HepG2 (cell line): ENCODE results near the gene AIP. TPM values are rescaled to one million over a fixed set of nuclear protein-coding genes. Genes with fewer than 3 reads are reported as not detected.

ENCODE experiments used
- ELF4 ChIP-seq: sonication (generic); formaldehyde crosslinking; IDR thresholded peaks from 2 replicates; pipeline ENCODE4 v1.5.0; 2020; ENCODE audit warnings: missing genetic modification reagents, mild to moderate bottlenecking, moderate library complexity, borderline replicate concordance
- FOXK1 ChIP-seq: sonication (generic); formaldehyde crosslinking; IDR thresholded peaks from 2 replicates; pipeline ENCODE4 v1.4.0; 2020; ENCODE audit warnings: low read depth, missing genetic modification reagents, borderline replicate concordance
- GMEB2 ChIP-seq: IDR thresholded peaks from 2 replicates; pipeline ENCODE4 v1.6.1; 2016; ENCODE audit warnings: missing biosample characterization, missing genetic modification reagents, low read depth
- KDM2A ChIP-seq: sonication (generic); formaldehyde crosslinking; IDR thresholded peaks from 2 replicates; pipeline ENCODE4 v1.4.0; 2020; ENCODE audit warnings: low read depth, missing genetic modification reagents, borderline replicate concordance
- MAF1 ChIP-seq: sonication (generic); formaldehyde crosslinking; IDR thresholded peaks from 2 replicates; pipeline ENCODE4 v1.5.0; 2020; ENCODE audit warnings: missing genetic modification reagents, borderline replicate concordance
- SAFB2 ChIP-seq: sonication (generic); formaldehyde crosslinking; IDR thresholded peaks from 2 replicates; pipeline ENCODE4 v1.5.1; 2020; ENCODE audit warnings: missing genetic modification reagents, low read depth, mild to moderate bottlenecking, borderline replicate concordance
- ZNF234 ChIP-seq: sonication (generic); formaldehyde crosslinking; conservative IDR thresholded peaks from 2 replicates; pipeline ENCODE4 v1.5.1; 2020; ENCODE audit warnings: mild to moderate bottlenecking, missing genetic modification reagents
- ZNF446 ChIP-seq: sonication (generic); formaldehyde crosslinking; IDR thresholded peaks from 2 replicates; pipeline ENCODE4 v1.5.0; 2020; ENCODE audit warnings: mild to moderate bottlenecking, missing genetic modification reagents
- ZNF503 ChIP-seq: sonication (generic); formaldehyde crosslinking; IDR thresholded peaks from 2 replicates; pipeline ENCODE4 v1.4.0; 2020; ENCODE audit warnings: missing genetic modification reagents
- ZNF607 ChIP-seq: sonication (generic); formaldehyde crosslinking; IDR thresholded peaks from 2 replicates; pipeline ENCODE4 v1.5.1; 2020; ENCODE audit warnings: missing genetic modification reagents, mild to moderate bottlenecking, borderline replicate concordance
- ZNF7 ChIP-seq: IDR thresholded peaks from 2 replicates; pipeline ENCODE4 v1.6.1; 2016; ENCODE audit warnings: missing biosample characterization, missing genetic modification reagents
- polyA plus RNA-seq, 8 experiments: library from polyadenylated mRNA; depleted of rRNA in 3 of 8; stranded (reverse) in 7 of 8; unstranded in 1 of 8; fragments of >200 nt; fragmentation: Illumina TruSeq in 4 of 8; extraction: Trizol in 4 of 8; gene quantifications; 2 replicates each; pipeline versions ENCODE4 v1.2.1 to v1.2.3, GENCODE V29; 2011 to 2016; ENCODE audit warnings: low read depth in 4 of 8, missing spikeins in 1 of 8, mixed read lengths in 1 of 8; ENCODE audit not compliant: insufficient read depth in 1 of 8
- total RNA-seq, 5 experiments: library from RNA; depleted of rRNA; stranded (reverse); fragments of >200 nt; fragmentation: Illumina TruSeq; extraction: Trizol; gene quantifications; 2 replicates each; pipeline ENCODE4 v1.2.3, GENCODE V29; 2016; ENCODE audit warnings: low read depth in 1 of 5
- TF ChIP-seq, protein P1 (sequence below): sonication (generic); formaldehyde crosslinking; IDR thresholded peaks from 2 replicates; pipeline ENCODE4 v1.4.0; 2020; ENCODE audit warnings: missing genetic modification reagents
- TF ChIP-seq, protein P2 (sequence below): sonication (generic); formaldehyde crosslinking; IDR thresholded peaks from 2 replicates; pipeline ENCODE4 v1.4.0; 2020; ENCODE audit warnings: missing genetic modification reagents, borderline replicate concordance
- TF ChIP-seq, protein P3 (sequence below), 2 experiments: fragments of 450-650 bp in 1 of 2; sonication (generic) in 1 of 2; formaldehyde crosslinking; IDR thresholded peaks; 2 replicates each; pipeline versions ENCODE4 v1.5.0 to v1.8.0; 2020 to 2022; ENCODE audit warnings: mild to moderate bottlenecking in 1 of 2, missing genetic modification reagents in 1 of 2
- TF ChIP-seq, protein P4 (sequence below): sonication (generic); formaldehyde crosslinking; conservative IDR thresholded peaks from 2 replicates; pipeline ENCODE4 v1.4.0; 2020; ENCODE audit warnings: missing genetic modification reagents
- TF ChIP-seq, protein P5 (sequence below): sonication (generic); formaldehyde crosslinking; IDR thresholded peaks from 2 replicates; pipeline ENCODE4 v1.4.0; 2020; ENCODE audit warnings: mild to moderate bottlenecking, missing genetic modification reagents

Gene AIP
- total and polyA plus RNA-seq, 2 of the 13 experiments (the other 11 are each of a cell fraction or from before 2014, with no cell fraction given): 51.8 to 110 TPM

- no peak for TF ChIP-seq ZNF234 (CRISPR knock-in tag)
- TF ChIP-seq, protein P1, sequence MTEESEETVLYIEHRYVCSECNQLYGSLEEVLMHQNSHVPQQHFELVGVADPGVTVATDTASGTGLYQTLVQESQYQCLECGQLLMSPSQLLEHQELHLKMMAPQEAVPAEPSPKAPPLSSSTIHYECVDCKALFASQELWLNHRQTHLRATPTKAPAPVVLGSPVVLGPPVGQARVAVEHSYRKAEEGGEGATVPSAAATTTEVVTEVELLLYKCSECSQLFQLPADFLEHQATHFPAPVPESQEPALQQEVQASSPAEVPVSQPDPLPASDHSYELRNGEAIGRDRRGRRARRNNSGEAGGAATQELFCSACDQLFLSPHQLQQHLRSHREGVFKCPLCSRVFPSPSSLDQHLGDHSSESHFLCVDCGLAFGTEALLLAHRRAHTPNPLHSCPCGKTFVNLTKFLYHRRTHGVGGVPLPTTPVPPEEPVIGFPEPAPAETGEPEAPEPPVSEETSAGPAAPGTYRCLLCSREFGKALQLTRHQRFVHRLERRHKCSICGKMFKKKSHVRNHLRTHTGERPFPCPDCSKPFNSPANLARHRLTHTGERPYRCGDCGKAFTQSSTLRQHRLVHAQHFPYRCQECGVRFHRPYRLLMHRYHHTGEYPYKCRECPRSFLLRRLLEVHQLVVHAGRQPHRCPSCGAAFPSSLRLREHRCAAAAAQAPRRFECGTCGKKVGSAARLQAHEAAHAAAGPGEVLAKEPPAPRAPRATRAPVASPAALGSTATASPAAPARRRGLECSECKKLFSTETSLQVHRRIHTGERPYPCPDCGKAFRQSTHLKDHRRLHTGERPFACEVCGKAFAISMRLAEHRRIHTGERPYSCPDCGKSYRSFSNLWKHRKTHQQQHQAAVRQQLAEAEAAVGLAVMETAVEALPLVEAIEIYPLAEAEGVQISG (CRISPR knock-in tag): no peak; the same call in 1 of the 2 replicates
- no peak for TF ChIP-seq ZNF503
- no peak for TF ChIP-seq ZNF607
- peak; percentile 79 for TF ChIP-seq KDM2A
- no peak; the same call in 1 of the 2 replicates for TF ChIP-seq SAFB2 (CRISPR knock-in tag)
- TF ChIP-seq ZNF7 (CRISPR knock-in tag): no peak
- TF ChIP-seq, protein P2, sequence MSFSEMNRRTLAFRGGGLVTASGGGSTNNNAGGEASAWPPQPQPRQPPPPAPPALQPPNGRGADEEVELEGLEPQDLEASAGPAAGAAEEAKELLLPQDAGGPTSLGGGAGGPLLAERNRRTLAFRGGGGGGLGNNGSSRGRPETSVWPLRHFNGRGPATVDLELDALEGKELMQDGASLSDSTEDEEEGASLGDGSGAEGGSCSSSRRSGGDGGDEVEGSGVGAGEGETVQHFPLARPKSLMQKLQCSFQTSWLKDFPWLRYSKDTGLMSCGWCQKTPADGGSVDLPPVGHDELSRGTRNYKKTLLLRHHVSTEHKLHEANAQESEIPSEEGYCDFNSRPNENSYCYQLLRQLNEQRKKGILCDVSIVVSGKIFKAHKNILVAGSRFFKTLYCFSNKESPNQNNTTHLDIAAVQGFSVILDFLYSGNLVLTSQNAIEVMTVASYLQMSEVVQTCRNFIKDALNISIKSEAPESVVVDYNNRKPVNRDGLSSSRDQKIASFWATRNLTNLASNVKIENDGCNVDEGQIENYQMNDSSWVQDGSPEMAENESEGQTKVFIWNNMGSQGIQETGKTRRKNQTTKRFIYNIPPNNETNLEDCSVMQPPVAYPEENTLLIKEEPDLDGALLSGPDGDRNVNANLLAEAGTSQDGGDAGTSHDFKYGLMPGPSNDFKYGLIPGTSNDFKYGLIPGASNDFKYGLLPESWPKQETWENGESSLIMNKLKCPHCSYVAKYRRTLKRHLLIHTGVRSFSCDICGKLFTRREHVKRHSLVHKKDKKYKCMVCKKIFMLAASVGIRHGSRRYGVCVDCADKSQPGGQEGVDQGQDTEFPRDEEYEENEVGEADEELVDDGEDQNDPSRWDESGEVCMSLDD (CRISPR knock-in tag): no peak
- no peak for TF ChIP-seq GMEB2
- TF ChIP-seq, protein P3, sequence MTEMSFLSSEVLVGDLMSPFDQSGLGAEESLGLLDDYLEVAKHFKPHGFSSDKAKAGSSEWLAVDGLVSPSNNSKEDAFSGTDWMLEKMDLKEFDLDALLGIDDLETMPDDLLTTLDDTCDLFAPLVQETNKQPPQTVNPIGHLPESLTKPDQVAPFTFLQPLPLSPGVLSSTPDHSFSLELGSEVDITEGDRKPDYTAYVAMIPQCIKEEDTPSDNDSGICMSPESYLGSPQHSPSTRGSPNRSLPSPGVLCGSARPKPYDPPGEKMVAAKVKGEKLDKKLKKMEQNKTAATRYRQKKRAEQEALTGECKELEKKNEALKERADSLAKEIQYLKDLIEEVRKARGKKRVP (CRISPR knock-in tag; IDR thresholded peaks at IDR 0.05): no peak
- TF ChIP-seq, protein P4, sequence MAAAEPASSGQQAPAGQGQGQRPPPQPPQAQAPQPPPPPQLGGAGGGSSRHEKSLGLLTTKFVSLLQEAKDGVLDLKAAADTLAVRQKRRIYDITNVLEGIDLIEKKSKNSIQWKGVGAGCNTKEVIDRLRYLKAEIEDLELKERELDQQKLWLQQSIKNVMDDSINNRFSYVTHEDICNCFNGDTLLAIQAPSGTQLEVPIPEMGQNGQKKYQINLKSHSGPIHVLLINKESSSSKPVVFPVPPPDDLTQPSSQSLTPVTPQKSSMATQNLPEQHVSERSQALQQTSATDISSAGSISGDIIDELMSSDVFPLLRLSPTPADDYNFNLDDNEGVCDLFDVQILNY (CRISPR knock-in tag): peak; percentile 88
- TF ChIP-seq ELF4 (CRISPR knock-in tag): no peak; the same call in 1 of the 2 replicates
- TF ChIP-seq, protein P5, sequence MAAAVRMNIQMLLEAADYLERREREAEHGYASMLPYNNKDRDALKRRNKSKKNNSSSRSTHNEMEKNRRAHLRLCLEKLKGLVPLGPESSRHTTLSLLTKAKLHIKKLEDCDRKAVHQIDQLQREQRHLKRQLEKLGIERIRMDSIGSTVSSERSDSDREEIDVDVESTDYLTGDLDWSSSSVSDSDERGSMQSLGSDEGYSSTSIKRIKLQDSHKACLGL (CRISPR knock-in tag): 0 out of 2 replicates have a peak, but pooled peaks have one; percentile 11
- TF ChIP-seq FOXK1: peak; percentile 58
- TF ChIP-seq MAF1 (CRISPR knock-in tag): no peak
- TF ChIP-seq ZNF446 (CRISPR knock-in tag): no peak
Observed at GRCh38 chr11:67507864-67508485, 25.1 kb downstream of the AIP start, which contains the start of gene CDK2AP2 (continued).
